Measurements from ENCODE around the gene FOXL2NB. TPM values are rescaled to one million over a fixed set of nuclear protein-coding genes. Genes with fewer than 3 reads are reported as not detected.

FOXL2NB gene
- total RNA-seq, 1 experiment from 2014 or later = 11.4 TPM

DNA sequence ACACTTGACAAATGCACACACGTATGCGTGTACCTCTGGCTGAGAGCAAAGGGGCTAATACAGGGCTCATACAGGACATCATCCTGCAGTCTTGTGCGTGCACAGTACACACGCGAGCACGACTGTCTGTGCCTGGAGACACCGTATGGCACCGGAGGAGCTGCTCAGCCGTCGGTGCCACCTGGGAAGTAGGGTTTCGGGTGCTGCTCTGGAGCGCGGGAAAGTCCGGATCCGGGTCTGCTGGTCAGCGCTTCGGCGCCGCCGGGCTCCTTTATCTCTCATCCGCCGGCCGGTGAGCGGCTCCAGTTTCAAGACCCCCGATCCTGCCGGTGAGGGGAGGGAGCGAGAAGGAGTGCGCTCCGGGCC, 9.3 kb upstream of the FOXL2NB start:
- Histone ChIP-seq H3K9me3 (ENCODE audit: control insufficient read depth, insufficient read depth, low read depth, low read length) (no peaks in the 10 kb centered on the region), H3K27me3 (ENCODE audit: control insufficient read depth, insufficient read depth, low read length) (no peaks in the 10 kb centered on the region), H3K4me3 (ENCODE audit: low read depth in 2 of 2, low read length in 2 of 2) (no peak overlapping the region), H3K36me3 (ENCODE audit: control insufficient read depth, insufficient read depth, low read length) (no peaks in the 10 kb centered on the region), H3K4me1 (ENCODE audit: control insufficient read depth, insufficient read depth, low read length) (peaks cover 19% of the 10 kb centered on the region), H3K27ac (ENCODE audit: low read length) (no peak overlapping the region)
- TF ChIP-seq, protein P1, sequence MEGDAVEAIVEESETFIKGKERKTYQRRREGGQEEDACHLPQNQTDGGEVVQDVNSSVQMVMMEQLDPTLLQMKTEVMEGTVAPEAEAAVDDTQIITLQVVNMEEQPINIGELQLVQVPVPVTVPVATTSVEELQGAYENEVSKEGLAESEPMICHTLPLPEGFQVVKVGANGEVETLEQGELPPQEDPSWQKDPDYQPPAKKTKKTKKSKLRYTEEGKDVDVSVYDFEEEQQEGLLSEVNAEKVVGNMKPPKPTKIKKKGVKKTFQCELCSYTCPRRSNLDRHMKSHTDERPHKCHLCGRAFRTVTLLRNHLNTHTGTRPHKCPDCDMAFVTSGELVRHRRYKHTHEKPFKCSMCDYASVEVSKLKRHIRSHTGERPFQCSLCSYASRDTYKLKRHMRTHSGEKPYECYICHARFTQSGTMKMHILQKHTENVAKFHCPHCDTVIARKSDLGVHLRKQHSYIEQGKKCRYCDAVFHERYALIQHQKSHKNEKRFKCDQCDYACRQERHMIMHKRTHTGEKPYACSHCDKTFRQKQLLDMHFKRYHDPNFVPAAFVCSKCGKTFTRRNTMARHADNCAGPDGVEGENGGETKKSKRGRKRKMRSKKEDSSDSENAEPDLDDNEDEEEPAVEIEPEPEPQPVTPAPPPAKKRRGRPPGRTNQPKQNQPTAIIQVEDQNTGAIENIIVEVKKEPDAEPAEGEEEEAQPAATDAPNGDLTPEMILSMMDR (IDR thresholded peaks at IDR 0.05) = no peak
- TF ChIP-seq TCF7L2 (IDR thresholded peaks at IDR 0.05; ENCODE audit: low read depth, low read length) = no peak
- TF ChIP-seq POLR2AphosphoS5 (IDR thresholded peaks at IDR 0.05; ENCODE audit: low read depth, low read length) = no peak
- TF ChIP-seq SIN3A (IDR thresholded peaks at IDR 0.05; ENCODE audit: borderline replicate concordance, insufficient read depth, low read depth, low read length) = no peak
- TF ChIP-seq, protein P2, sequence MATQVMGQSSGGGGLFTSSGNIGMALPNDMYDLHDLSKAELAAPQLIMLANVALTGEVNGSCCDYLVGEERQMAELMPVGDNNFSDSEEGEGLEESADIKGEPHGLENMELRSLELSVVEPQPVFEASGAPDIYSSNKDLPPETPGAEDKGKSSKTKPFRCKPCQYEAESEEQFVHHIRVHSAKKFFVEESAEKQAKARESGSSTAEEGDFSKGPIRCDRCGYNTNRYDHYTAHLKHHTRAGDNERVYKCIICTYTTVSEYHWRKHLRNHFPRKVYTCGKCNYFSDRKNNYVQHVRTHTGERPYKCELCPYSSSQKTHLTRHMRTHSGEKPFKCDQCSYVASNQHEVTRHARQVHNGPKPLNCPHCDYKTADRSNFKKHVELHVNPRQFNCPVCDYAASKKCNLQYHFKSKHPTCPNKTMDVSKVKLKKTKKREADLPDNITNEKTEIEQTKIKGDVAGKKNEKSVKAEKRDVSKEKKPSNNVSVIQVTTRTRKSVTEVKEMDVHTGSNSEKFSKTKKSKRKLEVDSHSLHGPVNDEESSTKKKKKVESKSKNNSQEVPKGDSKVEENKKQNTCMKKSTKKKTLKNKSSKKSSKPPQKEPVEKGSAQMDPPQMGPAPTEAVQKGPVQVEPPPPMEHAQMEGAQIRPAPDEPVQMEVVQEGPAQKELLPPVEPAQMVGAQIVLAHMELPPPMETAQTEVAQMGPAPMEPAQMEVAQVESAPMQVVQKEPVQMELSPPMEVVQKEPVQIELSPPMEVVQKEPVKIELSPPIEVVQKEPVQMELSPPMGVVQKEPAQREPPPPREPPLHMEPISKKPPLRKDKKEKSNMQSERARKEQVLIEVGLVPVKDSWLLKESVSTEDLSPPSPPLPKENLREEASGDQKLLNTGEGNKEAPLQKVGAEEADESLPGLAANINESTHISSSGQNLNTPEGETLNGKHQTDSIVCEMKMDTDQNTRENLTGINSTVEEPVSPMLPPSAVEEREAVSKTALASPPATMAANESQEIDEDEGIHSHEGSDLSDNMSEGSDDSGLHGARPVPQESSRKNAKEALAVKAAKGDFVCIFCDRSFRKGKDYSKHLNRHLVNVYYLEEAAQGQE (IDR thresholded peaks at IDR 0.05; ENCODE audit: insufficient read depth in 1 of 2, low read depth in 2 of 2, low read length in 1 of 2) = no peak
- intact Hi-C loops (cut with micrococcal nuclease; ENCODE audit: unreplicated experiment) = no loop called here
- DNase-seq (ENCODE audit: low read depth, low spot score) (no peak), ATAC-seq (no peak)
- in situ Hi-C loops (cut with HindIII; ENCODE audit: low pct_unique_long_range_greater_than_20kb, low sequenced_read_pairs) = no loop called here
- CTCF ChIA-PET = no interaction called here
- no TSS peak for BruUV-seq (replicated peaks)
- POLR2A ChIA-PET = interaction anchor here (0.6 kb wide), 1 partner anchor 21 kb away, joined by 10 read pairs; no protein-coding TSS in a partner anchor

DNA sequence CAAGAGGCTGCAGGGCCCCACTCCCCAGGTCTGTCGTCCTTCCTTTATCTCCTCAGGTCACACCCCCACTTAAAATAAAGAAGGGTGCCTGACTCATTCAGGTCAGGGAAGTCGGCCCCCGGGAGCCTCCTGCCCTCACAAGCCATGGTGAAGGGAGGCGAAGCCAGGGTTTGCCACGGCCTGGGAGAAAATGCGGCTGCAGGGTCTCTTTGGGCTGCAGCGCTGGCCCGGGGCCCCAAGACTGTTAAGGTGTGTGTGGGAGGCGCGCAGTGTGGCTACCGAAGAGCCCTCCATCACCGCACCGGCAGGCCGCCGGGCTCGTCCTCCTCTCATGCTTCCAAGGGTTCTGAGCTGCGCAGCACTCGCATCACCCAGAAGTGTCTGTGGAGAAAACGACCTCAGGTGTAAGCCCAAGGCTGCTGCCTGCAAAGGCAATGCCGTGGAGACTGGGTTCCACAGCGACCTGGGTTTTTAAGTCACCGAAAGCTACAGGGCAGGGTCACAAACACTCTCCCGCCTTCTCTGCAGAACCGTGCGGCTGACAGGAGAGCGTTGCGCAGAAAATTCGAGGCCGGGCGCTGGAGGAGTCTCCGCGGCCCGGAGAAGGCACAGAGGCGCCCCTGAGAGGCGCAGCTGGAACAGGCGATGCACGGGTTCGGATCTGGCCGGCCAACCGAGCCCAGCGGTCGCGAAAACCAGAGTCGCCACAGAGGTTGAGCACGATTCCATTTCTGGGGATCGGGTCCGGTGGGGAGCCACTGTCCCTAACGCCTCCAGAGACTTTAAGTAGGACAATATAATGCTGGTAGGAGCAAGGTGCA, 8.8 kb upstream of the FOXL2NB start:
- POLR2A ChIA-PET = no interaction called here
- TF ChIP-seq, protein P2 (IDR thresholded peaks at IDR 0.05; ENCODE audit: insufficient read depth in 1 of 2, low read depth in 2 of 2, low read length in 1 of 2) = no peak
- TF ChIP-seq, protein P1 (IDR thresholded peaks at IDR 0.05) = no peak
- TF ChIP-seq POLR2AphosphoS5 (IDR thresholded peaks at IDR 0.05; ENCODE audit: low read depth, low read length) (no peak), TCF7L2 (IDR thresholded peaks at IDR 0.05; ENCODE audit: low read depth, low read length) (no peak), SIN3A (IDR thresholded peaks at IDR 0.05; ENCODE audit: borderline replicate concordance, insufficient read depth, low read depth, low read length) (no peak)
- intact Hi-C loops (cut with micrococcal nuclease; ENCODE audit: unreplicated experiment) = no loop called here
- no peaks in the 10 kb centered on the region for H3K27me3 ChIP-seq (ENCODE audit: control insufficient read depth, insufficient read depth, low read length)
- CTCF ChIA-PET = interaction anchor here (0.5 kb wide), 1 partner anchor 11 kb away, joined by 3 read pairs; no protein-coding TSS in a partner anchor
- in situ Hi-C loops (cut with HindIII; ENCODE audit: low pct_unique_long_range_greater_than_20kb, low sequenced_read_pairs) = no loop called here
- DNase-seq (ENCODE audit: low read depth, low spot score) (no peak), ATAC-seq (no peak)
- H3K4me1 ChIP-seq (ENCODE audit: control insufficient read depth, insufficient read depth, low read length) = peaks cover 24% of the 10 kb centered on the region
- H3K36me3 ChIP-seq (ENCODE audit: control insufficient read depth, insufficient read depth, low read length) = no peaks in the 10 kb centered on the region
- H3K4me3 ChIP-seq (ENCODE audit: low read depth in 2 of 2, low read length in 2 of 2) = no peak overlapping the region
- H3K27ac ChIP-seq (ENCODE audit: low read length) = no peak overlapping the region
- no TSS peak for BruUV-seq (replicated peaks)
- no peaks in the 10 kb centered on the region for H3K9me3 ChIP-seq (ENCODE audit: control insufficient read depth, insufficient read depth, low read depth, low read length)

All from Panc1 (cell line).